Mucosa of gallbladder (tissue), 1 donor: ENCODE results near the gene ITPK1. TPM values are rescaled to one million over a fixed set of nuclear protein-coding genes. Genes with fewer than 3 reads are reported as not detected.

Experiments used
- DNase-seq: peaks from one replicate; pipeline ENCODE4 v3.0.0-alpha.2; 2020; ENCODE audit warnings: low spot score
- total RNA-seq: library from RNA; stranded (reverse); gene quantifications from one replicate; pipeline ENCODE4 v1.2.1, GENCODE V29; 2021
- donor health status: DM: no; HTN: no; CAD: no.

ITPK1 gene
- total RNA-seq, 1 donor from 2014 or later, result 187 TPM

DNA sequence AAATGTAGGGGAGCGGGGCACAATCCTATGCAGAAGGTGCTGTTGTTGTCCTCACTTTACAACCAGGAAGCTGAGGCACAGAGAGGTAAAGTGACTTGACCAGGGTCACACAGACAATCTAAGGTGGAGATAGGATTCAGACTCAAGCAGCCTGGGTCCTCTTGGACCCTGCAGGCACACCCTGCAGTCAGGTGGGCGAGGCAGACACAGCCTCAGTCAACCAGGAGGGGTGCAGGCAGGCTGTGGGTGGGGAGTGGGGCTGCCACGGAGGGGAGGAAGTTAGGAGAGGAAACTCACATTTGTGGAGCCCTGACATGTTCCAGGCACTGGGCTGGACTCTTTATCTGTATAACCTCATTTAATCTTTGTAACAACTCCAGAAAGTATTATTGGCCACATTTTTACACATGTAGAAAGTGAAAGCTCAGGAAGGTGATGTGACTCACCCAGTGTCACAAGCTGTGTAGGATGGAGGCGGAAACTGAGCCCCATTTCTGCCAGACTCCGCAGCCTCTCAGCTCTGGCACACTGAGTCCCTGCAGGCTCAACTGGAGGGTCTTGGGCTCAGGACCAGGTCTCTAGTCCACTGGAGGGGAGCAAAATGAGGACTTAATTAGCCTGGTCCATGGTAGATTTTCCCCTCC, 217.7 kb downstream of the ITPK1 start:
- no peak for DNase-seq

DNA sequence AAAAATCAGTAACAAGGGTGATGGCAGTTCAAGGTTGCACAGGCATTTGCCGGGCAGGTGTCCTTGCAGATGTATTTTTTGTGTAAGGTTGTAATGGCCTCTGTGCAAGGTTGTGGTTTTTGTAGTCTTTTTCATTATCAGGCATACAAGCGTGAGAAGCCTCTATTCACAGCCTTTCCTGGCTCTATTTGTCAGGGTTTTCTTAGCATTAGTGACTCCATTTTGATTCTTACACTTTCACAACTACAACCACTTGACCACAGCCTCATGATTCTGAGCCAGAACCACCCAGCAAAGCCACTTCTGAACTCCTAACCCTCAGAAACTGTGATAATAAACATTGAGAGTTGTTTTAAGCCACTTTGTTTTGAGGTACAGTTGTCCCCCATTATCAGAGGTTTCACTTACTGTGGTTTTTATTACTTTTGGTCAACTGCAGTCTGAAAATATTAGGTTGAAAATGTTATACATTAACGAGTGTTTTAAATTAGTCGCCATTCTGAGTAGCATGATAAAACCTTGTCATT, 220.3 kb downstream of the ITPK1 start:
- DNase-seq, result no peak

DNA sequence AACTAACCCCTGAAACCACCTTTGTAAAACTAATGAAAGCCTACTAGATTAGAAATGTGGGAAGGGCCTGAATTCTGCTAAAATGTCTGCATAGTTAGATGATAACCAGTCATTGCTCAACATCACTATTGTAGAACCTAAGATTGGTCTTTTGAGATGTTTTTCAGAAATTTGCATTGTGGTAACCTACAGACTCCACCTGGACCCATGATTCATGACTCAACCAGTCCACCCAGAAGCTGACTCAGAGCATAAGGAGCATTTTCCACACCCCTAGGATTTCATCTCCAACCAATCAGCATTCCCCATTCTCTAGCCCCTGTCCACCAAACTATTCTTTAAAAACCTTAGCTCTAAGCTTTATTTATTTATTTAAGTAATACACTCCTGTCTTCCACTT, 223.1 kb downstream of the ITPK1 start:
- DNase-seq, result no peak

DNA sequence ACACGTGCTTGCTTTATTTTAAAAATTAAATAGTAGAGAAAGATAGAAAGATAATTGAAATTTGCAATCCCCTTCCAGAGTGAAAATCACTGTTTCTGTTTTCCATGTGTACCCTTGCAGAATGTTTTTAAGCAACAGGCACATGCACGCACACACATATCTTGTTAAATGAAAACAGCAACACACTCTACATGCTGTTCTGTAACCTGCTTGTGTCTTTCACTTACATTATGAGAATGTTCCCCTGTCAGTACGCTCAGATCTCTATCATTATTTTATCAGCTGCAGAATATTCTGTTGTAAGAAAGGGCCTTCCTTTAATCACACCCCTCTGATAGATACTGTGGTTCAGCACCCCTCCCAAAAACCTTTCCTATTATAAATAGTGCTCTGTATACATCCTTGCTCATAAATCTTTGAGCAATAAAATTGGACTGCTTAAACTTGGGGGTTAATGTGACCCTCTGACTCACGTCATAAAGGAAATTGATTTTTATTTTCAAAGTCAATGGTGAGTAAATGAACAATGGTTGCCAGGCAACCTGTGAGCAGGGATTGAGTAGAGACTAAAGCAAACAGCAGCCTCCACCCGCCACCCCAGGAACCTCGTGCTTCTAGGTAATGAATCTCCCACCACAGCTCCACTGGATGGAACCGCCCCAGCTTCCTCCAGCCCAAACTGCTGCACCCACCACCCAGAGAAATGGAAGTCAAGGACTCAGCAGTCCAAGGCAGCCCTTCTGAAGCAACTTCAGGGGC, 224.7 kb downstream of the ITPK1 start:
- DNase-seq, result no peak

DNA sequence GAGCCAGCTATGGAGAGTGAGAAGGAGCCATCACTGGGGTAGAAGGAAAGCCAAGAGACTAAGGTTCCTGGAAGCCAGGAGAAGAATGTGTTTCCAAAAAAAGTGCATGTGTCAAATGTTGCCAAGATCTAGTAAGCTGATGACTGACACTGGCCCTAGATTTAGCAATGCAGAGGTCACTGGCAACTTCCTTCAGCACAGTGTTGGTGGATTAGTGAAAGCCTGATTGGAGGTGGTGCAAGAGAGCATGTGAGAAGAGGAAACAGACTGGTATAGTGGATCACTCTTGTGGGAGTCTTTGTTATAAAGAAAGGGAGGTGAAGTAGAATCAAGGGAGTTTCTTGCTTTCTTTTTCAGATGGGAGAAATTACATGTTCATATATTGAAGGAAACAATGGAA, 226.8 kb downstream of the ITPK1 start:
- DNase-seq, result no peak

DNA sequence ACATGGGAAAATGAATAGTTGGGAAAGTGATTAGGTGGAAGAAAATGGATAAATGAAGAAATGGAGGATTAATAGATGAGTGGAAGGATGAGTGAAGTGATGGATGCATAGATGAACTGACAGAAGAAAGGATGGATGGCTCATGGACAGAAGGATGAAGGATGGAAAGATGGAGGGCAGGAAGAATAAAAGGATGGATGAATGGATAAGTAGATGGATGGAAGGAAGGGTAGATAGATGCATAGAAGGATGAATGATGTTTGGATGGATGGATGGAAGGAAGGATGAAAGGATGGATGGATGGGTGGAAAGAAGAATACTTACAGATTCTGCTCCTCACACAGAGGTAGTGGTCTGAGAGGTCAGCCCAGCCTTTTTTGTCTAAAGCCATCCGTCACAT, 228.6 kb downstream of the ITPK1 start:
- DNase-seq, result no peak

Other genes with a start within 250 kb of the ITPK1 start
- 0.29 TPM for gene CHGA, start 192.8 kb downstream of the ITPK1 start, total RNA-seq
- 46.2 TPM for gene MOAP1, start 69.0 kb upstream of the ITPK1 start, total RNA-seq
- gene LYSET, start 69.4 kb upstream of the ITPK1 start, total RNA-seq, result 30.6 TPM
- 12.3 TPM for gene GON7, start 91.1 kb upstream of the ITPK1 start, total RNA-seq
- gene UBR7, start 91.3 kb upstream of the ITPK1 start, total RNA-seq, result 17.8 TPM
- gene BTBD7, start 217.1 kb upstream of the ITPK1 start, total RNA-seq, result 45.1 TPM
- 0.43 TPM for gene COX8C, start 231.3 kb upstream of the ITPK1 start, total RNA-seq